ENCODE measurements around the gene SLC43A3.

The SLC43A3 gene

GRCh38 chr11:57426929-57427726 lies at the start of gene SLC43A3:
SLC43A3 (minus strand) TSS chr11:57427121; CDS start chr11:57426172, 949 bp downstream.
- peak; percentile 73 to 77 for DNase-seq (ENCODE audit: low read depth in 2 of 2)

GRCh38 chr11:57476047-57476756 lies 49.3 kb upstream of the SLC43A3 start:
- DNase-seq (ENCODE audit: low read depth in 2 of 2): peak in 1 of 2 donors; percentile 36

- no peak for DNase-seq (ENCODE audit: low read depth in 2 of 2)
Observed at GRCh38 chr11:57475671-57476046, 48.7 kb upstream of the SLC43A3 start.

GRCh38 chr11:57475191-57475590 lies 48.3 kb upstream of the SLC43A3 start:
- no peak for DNase-seq (ENCODE audit: low read depth in 2 of 2)

GRCh38 chr11:57474803-57475115 lies 47.8 kb upstream of the SLC43A3 start:
- DNase-seq (ENCODE audit: low read depth in 2 of 2): no peak

GRCh38 chr11:57474017-57474802 lies 47.3 kb upstream of the SLC43A3 start:
- no peak for DNase-seq (ENCODE audit: low read depth in 2 of 2)

GRCh38 chr11:57473285-57473841 lies 46.4 kb upstream of the SLC43A3 start:
- DNase-seq (ENCODE audit: low read depth in 2 of 2): no peak

GRCh38 chr11:57471496-57471895 lies 44.6 kb upstream of the SLC43A3 start:
- no peak for DNase-seq (ENCODE audit: low read depth in 2 of 2)

- no peak for DNase-seq (ENCODE audit: low read depth in 2 of 2)
Observed at GRCh38 chr11:57469268-57469667, 42.3 kb upstream of the SLC43A3 start.

GRCh38 chr11:57468276-57468675 lies 41.4 kb upstream of the SLC43A3 start:
- no peak for DNase-seq (ENCODE audit: low read depth in 2 of 2)

GRCh38 chr11:57467508-57468157 lies 40.7 kb upstream of the SLC43A3 start:
- no peak for DNase-seq (ENCODE audit: low read depth in 2 of 2)

- DNase-seq (ENCODE audit: low read depth in 2 of 2): no peak
Observed at GRCh38 chr11:57466680-57467079, 39.8 kb upstream of the SLC43A3 start.

GRCh38 chr11:57464539-57465181 lies 37.7 kb upstream of the SLC43A3 start:
- DNase-seq (ENCODE audit: low read depth in 2 of 2): no peak

GRCh38 chr11:57463671-57464538 lies 37.0 kb upstream of the SLC43A3 start:
- no peak for DNase-seq (ENCODE audit: low read depth in 2 of 2)

- DNase-seq (ENCODE audit: low read depth in 2 of 2): no peak
Observed at GRCh38 chr11:57462597-57462996, 35.7 kb upstream of the SLC43A3 start.

GRCh38 chr11:57461841-57462489 lies 35.0 kb upstream of the SLC43A3 start:
- no peak for DNase-seq (ENCODE audit: low read depth in 2 of 2)

GRCh38 chr11:57460758-57461749 lies 34.1 kb upstream of the SLC43A3 start:
- DNase-seq (ENCODE audit: low read depth in 2 of 2): no peak

GRCh38 chr11:57460022-57460757 lies 33.3 kb upstream of the SLC43A3 start, which contains the start of gene RTN4RL2:
RTN4RL2 (plus strand) TSS chr11:57460528; CDS start chr11:57460866, 338 bp downstream.
- peak in 1 of 2 donors; percentile 30 for DNase-seq (ENCODE audit: low read depth in 2 of 2)

Measured in stimulated activated CD4-positive, alpha-beta T cell treated with anti-CD3 and anti-CD28 coated beads, Interleukin-1b, Interleukin-23, amount 100 ng/mL, for 4 hours (primary cell).